Lower leg skin (tissue), 4 donors: Measurements from ENCODE around the gene MSH3. TPM values are rescaled to one million over a fixed set of nuclear protein-coding genes. Genes with fewer than 3 reads are reported as not detected.

Source experiments
- DNase-seq, 2 donors: peaks; one replicate each; pipeline ENCODE4 v3.0.0-alpha.2; 2019; ENCODE audit warnings: low spot score in 2 of 2
- H3K4me3 ChIP-seq: fragments of 200-600 bp; sonication (generic); 2 replicates; pipeline ENCODE4 v1.5.1; 2017; ENCODE audit warnings: mild to moderate bottlenecking, low read depth; ENCODE audit not compliant: poor library complexity, severe bottlenecking
- POLR2A ChIP-seq, 2 donors: fragments of 450-650 bp; IDR thresholded peaks; one replicate each; pipeline ENCODE4 v1.6.1; 2016 to 2017; ENCODE audit warnings: antibody characterized with exemption in 2 of 2, mild to moderate bottlenecking in 1 of 2, moderate library complexity in 1 of 2
- WGBS, 2 donors: methylation state at CpG; one replicate each; pipeline ENCODE4 v1.1.5; 2018; 5-methylcytosine and 5-hydroxymethylcytosine counted together
- intact Hi-C: fragments of 100-400 bp; cut with DNase I; formaldehyde crosslinking; loops from one replicate; pipeline ENCODE4 v1.15.0; 2023; ENCODE audit warnings: low total_unique reads
- total RNA-seq, 4 donors: library from RNA; depleted of rRNA; stranded (reverse); fragments of >200 nt; gene quantifications; one replicate each; pipeline ENCODE4 v1.1.0, GENCODE V29; 2016
- TF ChIP-seq, protein P1 (sequence below), 3 donors: fragments of 450-650 bp; IDR thresholded peaks; one replicate each; pipeline ENCODE4 v1.5.1; 2016; ENCODE audit warnings: antibody characterized with exemption in 3 of 3, mild to moderate bottlenecking in 3 of 3, moderate library complexity in 2 of 3

MSH3 gene
- total RNA-seq, 4 donors from 2014 or later, result 8.4 to 17.1 (median 11.4) TPM

DNA sequence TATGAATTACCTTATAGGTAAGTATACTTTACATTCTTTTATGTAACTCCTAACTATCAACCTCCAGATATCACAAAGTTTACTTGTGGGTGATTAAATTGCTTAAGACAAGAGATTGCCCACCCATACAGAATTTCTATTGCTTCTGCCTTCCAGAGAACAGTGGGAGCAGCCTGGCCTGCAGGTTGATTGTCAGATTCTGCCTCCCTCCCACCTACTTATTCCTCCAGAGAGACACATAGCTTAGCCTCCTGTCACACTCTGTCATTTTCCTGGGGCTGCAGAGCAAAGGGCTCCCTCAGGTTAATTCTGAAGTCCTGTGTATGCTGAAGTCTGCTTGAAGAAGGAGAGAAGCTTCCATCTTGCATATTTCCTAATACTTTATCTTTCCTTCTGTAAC is 48.8 kb downstream of the MSH3 start:
- intact Hi-C loops, result no loop called here
- no peak overlapping the region for H3K4me3 ChIP-seq
- DNase-seq, result no peak
- no peak for TF ChIP-seq POLR2A (IDR thresholded peaks at IDR 0.05)
- TF ChIP-seq, protein P1, sequence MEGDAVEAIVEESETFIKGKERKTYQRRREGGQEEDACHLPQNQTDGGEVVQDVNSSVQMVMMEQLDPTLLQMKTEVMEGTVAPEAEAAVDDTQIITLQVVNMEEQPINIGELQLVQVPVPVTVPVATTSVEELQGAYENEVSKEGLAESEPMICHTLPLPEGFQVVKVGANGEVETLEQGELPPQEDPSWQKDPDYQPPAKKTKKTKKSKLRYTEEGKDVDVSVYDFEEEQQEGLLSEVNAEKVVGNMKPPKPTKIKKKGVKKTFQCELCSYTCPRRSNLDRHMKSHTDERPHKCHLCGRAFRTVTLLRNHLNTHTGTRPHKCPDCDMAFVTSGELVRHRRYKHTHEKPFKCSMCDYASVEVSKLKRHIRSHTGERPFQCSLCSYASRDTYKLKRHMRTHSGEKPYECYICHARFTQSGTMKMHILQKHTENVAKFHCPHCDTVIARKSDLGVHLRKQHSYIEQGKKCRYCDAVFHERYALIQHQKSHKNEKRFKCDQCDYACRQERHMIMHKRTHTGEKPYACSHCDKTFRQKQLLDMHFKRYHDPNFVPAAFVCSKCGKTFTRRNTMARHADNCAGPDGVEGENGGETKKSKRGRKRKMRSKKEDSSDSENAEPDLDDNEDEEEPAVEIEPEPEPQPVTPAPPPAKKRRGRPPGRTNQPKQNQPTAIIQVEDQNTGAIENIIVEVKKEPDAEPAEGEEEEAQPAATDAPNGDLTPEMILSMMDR (IDR thresholded peaks at IDR 0.05), result no peak

GRCh38 chr5:80703747-80704146 is 49.3 kb downstream of the MSH3 start:
- TF ChIP-seq, protein P1 (IDR thresholded peaks at IDR 0.05), result no peak
- TF ChIP-seq POLR2A (IDR thresholded peaks at IDR 0.05), result no peak
- no peak overlapping the region for H3K4me3 ChIP-seq
- WGBS, 2 donors, result 73 to 79% methylated on average over 5 of the region's 5 CpGs
- intact Hi-C loops, result no loop called here
- DNase-seq, result no peak

- no peak for DNase-seq
- 87 to 92% methylated on average over 1 of the region's 1 CpG for WGBS, 2 donors
- TF ChIP-seq, protein P1 (IDR thresholded peaks at IDR 0.05), result no peak
- TF ChIP-seq POLR2A (IDR thresholded peaks at IDR 0.05), result no peak
- intact Hi-C loops, result no loop called here
- H3K4me3 ChIP-seq, result no peak overlapping the region
Measured at GRCh38 chr5:80704221-80704620, 49.8 kb downstream of the MSH3 start.

- TF ChIP-seq, protein P1 (IDR thresholded peaks at IDR 0.05), result no peak
- no peak for TF ChIP-seq POLR2A (IDR thresholded peaks at IDR 0.05)
- H3K4me3 ChIP-seq, result no peak overlapping the region
- no peak for DNase-seq
- WGBS, 2 donors, result 83 to 84% methylated on average over 6 of the region's 6 CpGs
- intact Hi-C loops, result no loop called here
Measured at GRCh38 chr5:80705216-80705769, 50.8 kb downstream of the MSH3 start.

DNA sequence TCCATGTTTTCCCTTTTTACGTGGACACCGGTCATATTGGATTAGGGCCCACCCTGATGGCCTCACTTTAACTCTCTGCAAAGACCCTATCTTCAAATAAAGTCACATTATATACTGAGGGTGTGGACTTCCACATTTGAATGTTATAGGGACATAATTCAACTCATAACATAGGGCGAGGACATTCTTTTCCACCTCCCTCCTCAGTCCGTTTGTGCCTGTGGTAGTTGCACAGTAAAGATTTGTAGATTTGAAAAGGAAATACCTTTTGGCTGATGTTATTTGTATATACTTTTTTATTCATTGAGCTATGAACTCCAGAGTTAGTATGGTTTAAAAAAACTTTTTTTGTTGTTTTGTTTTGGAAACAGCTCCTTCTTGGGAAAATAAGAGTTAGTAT is 51.3 kb downstream of the MSH3 start:
- no peak for TF ChIP-seq POLR2A (IDR thresholded peaks at IDR 0.05)
- TF ChIP-seq, protein P1 (IDR thresholded peaks at IDR 0.05), result no peak
- WGBS, 2 donors, result 92 to 93% methylated on average over 4 of the region's 4 CpGs

GRCh38 chr5:80706835-80707447 is 52.5 kb downstream of the MSH3 start:
- 77 to 78% methylated on average over 2 of the region's 2 CpGs for WGBS, 2 donors
- no peak for TF ChIP-seq POLR2A (IDR thresholded peaks at IDR 0.05)
- TF ChIP-seq, protein P1 (IDR thresholded peaks at IDR 0.05), result no peak
- DNase-seq, result no peak
- H3K4me3 ChIP-seq, result no peak overlapping the region
- intact Hi-C loops, result no loop called here

More for the DNA sequence above, 51.3 kb downstream of the MSH3 start:
- no peak for DNase-seq
- intact Hi-C loops, result no loop called here
- H3K4me3 ChIP-seq, result no peak overlapping the region
